ENCODE results near the gene FHAD1.
A peak's percentile ranks its signal among the peaks of the same experiment; 100 is the strongest.

FHAD1 gene

GRCh38 chr1:15246960-15247614 lies at the start of gene FHAD1:
TSS of gene FHAD1 (plus strand) at chr1:15247223. CDS start at chr1:15251785, 4,562 bp downstream.
- Mint-ChIP-seq H3K9me3 (peaks cover 3% of the 10 kb centered on the region), H3K27ac (no peak within 1 kb of the TSS), H3K36me3 (no peaks in the 10 kb centered on the region), H3K27me3 (peaks cover 23% of the 10 kb centered on the region), H3K4me3 (peak within 1 kb of the TSS; percentile 74), H3K4me1 (peaks cover 7% of the 10 kb centered on the region)
- ATAC-seq (ENCODE audit: low read depth) (peak; percentile 68), DNase-seq (ENCODE audit: low spot score in 2 of 2) (peak in 1 of 2 donors; percentile 14)

DNA sequence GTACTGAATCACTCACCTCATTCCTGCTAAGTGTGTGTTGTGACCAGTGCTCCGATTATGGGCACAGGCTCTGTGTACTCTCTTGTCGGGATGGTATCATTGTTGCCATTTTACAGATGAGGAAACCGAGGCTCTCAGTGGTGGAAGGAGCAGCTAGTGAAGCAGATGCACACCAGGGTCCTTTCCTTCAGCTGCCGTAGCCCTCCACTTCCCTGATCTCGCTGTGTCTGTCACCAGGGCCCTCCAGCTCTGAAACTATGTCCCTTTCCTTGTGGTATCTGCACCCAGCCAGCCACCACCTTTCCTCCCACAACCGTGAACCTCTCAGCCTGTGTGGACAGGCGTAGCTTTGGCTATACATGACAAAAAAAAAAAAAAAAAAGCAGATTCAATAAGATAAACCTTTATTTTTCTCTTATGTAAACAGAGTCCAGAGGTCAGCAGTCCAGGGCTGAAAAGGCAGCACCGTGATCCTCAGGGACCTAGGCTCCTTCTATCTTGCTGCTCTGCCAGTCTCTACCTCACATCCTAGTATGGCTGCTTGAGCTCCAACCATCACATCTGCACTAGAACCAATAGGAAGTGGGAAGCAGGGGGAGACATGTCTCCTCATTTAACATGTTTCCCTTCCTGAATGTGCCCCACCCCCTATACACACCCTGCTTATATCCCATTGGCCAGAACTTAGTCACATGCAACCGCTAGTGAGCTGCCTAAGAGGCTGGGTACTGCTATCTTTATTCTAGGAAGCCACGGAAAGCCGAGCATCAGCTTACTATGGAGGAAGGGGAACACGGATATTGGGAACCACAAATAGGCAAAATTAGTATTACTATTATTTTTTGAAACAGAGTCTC lies 49.2 kb upstream of the FHAD1 start:
- no peak for ATAC-seq (ENCODE audit: low read depth)
- H3K27me3 Mint-ChIP-seq: peaks cover 16% of the 10 kb centered on the region
- DNase-seq (ENCODE audit: low spot score in 2 of 2): no peak
- no peak overlapping the region for H3K27ac Mint-ChIP-seq
- no peaks in the 10 kb centered on the region for H3K9me3 Mint-ChIP-seq
- H3K36me3 Mint-ChIP-seq: no peaks in the 10 kb centered on the region
- H3K4me1 Mint-ChIP-seq: no peaks in the 10 kb centered on the region
- no peak overlapping the region for H3K4me3 Mint-ChIP-seq

- ATAC-seq (ENCODE audit: low read depth) (no peak), DNase-seq (ENCODE audit: low spot score in 2 of 2) (no peak)
- H3K36me3 Mint-ChIP-seq: no peaks in the 10 kb centered on the region
- no peak overlapping the region for H3K27ac Mint-ChIP-seq
- no peaks in the 10 kb centered on the region for H3K4me1 Mint-ChIP-seq
- H3K9me3 Mint-ChIP-seq: no peaks in the 10 kb centered on the region
- H3K27me3 Mint-ChIP-seq: peaks cover 16% of the 10 kb centered on the region
- H3K4me3 Mint-ChIP-seq: no peak overlapping the region
Observed at GRCh38 chr1:15198684-15199083, 48.3 kb upstream of the FHAD1 start.

DNA sequence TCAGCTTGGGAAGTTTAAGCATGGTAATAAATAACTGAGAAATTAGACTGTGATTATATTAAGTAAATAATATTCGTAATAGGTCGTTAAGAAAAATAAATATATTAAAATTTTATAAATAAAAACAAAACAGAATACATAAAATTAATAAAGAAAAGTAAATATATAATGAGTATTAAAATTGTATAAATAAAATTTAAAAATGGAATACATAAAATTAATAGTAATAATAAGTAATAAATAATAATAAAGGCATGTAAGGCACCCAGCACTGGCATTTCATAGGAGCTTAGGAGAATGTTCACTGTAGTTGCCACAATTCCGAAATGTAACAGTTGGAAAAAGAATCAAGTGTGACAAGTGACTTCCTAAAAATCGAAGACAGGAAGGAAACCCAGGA lies 45.8 kb upstream of the FHAD1 start:
- no peak overlapping the region for H3K4me3 Mint-ChIP-seq
- H3K27ac Mint-ChIP-seq: no peak overlapping the region
- H3K27me3 Mint-ChIP-seq: peaks cover 10% of the 10 kb centered on the region
- no peak for ATAC-seq (ENCODE audit: low read depth)
- no peaks in the 10 kb centered on the region for H3K4me1 Mint-ChIP-seq
- H3K9me3 Mint-ChIP-seq: no peaks in the 10 kb centered on the region
- no peak for DNase-seq (ENCODE audit: low spot score in 2 of 2)
- no peaks in the 10 kb centered on the region for H3K36me3 Mint-ChIP-seq

GRCh38 chr1:15201849-15202551 lies 45.0 kb upstream of the FHAD1 start:
- Mint-ChIP-seq H3K9me3 (no peaks in the 10 kb centered on the region), H3K27ac (no peak overlapping the region), H3K4me1 (no peaks in the 10 kb centered on the region), H3K36me3 (no peaks in the 10 kb centered on the region), H3K27me3 (peaks cover 10% of the 10 kb centered on the region), H3K4me3 (no peak overlapping the region)
- ATAC-seq (ENCODE audit: low read depth) (no peak), DNase-seq (ENCODE audit: low spot score in 2 of 2) (no peak)

DNA sequence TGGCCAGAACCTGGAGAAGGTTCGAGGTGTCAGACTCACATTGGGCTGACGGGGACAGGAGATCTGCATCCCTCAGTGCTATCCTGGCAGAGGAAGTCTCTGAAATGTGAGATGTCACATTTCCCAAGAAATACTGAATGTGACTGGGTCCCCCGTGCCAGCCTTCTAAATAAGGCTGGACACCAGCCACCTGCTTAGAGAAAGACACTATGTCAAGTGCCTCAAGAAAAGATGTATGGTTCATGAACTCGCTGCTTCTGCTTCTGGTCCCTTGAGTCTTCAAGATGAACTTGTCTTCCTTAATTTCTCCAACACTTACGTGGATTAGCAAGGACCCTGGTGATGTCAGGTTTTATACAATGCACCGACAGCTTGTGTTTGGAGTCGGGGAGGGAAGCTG lies 42.1 kb upstream of the FHAD1 start:
- Mint-ChIP-seq H3K27me3 (peaks cover 18% of the 10 kb centered on the region), H3K9me3 (no peaks in the 10 kb centered on the region), H3K27ac (no peak overlapping the region), H3K4me3 (no peak overlapping the region), H3K36me3 (no peaks in the 10 kb centered on the region), H3K4me1 (no peaks in the 10 kb centered on the region)
- ATAC-seq (ENCODE audit: low read depth): no peak
- DNase-seq (ENCODE audit: low spot score in 2 of 2): no peak

DNA sequence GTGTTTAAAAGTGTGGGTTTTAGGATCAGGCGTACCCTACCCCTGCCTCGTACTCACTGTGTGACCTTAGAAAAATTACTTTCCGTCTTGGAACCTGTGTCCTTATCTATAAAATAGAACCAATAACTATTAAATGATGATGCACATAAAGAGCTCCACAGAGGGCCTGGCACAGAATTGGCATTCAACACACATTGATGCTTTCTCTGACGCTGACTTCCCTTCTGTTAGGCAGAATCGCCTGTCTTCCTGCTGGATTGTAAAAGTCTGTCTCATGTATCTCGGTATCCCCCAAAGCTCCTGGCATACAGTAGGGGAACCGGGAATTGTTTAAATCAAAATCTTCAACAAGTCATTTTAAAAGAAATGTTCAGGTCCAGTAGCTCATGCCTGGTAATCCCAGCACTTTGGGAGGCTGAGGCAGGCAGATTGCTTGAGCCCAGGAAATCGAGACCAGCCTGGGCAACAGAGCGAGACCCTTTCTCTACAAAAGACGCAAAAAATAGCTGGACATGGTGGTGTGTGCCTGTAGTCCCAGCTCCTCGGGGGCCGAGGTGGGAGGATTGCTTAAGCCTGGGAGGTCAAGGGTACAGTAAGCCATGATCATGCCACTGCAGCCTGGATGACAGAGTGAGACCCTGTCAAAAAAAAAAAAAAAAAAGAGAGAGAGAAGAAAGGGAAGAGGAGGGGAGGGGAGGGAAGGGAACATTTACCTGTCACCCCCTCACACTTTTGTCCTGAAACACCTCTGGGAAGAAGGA lies 41.3 kb upstream of the FHAD1 start:
- Mint-ChIP-seq H3K27me3 (peaks cover 20% of the 10 kb centered on the region), H3K36me3 (no peaks in the 10 kb centered on the region), H3K4me1 (no peaks in the 10 kb centered on the region), H3K9me3 (no peaks in the 10 kb centered on the region), H3K27ac (no peak overlapping the region), H3K4me3 (no peak overlapping the region)
- no peak for ATAC-seq (ENCODE audit: low read depth)
- no peak for DNase-seq (ENCODE audit: low spot score in 2 of 2)

- no peak overlapping the region for H3K27ac Mint-ChIP-seq
- H3K4me1 Mint-ChIP-seq: no peaks in the 10 kb centered on the region
- H3K4me3 Mint-ChIP-seq: no peak overlapping the region
- H3K36me3 Mint-ChIP-seq: no peaks in the 10 kb centered on the region
- H3K9me3 Mint-ChIP-seq: no peaks in the 10 kb centered on the region
- DNase-seq (ENCODE audit: low spot score in 2 of 2) (no peak), ATAC-seq (ENCODE audit: low read depth) (no peak)
- peaks cover 20% of the 10 kb centered on the region for H3K27me3 Mint-ChIP-seq
Observed at GRCh38 chr1:15206418-15207030, 40.5 kb upstream of the FHAD1 start.

DNA sequence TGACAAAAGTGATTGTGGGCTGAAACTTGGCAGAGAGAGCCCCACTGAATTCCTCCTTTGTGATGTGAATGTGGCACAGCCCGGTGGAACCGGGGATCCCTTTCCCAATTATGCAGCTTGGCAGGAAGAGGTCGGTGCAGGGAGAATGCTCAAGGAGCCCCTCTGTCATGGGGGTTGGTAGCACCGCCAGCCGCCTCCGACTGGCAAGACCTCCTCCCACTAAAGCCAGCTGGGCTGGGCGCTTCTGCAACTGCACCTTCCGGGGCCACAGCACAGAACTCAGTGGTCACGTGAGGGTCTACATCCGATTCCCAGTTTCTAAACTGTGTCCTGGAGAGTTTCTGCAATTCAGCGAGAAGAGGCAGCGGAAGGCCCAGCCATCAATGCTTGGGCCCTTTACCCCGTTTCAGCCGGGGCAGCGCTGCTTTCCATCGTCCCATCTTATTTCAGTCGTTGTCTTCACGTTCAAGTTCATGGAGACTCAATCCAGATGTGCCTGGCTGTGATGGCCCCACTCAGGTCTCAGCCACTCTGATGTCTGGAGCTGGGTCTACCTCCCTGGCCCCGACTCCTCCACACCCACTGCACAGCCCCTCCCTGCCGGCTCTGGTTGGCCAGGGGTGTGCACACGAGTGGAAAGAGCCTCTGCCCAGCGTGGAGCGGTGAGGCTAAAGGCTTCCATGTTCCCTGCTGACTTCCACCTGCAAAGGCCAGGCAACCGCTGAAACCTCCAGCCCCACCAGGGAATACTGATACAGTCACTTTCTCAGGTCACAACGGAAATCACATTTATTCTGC lies 39.8 kb upstream of the FHAD1 start:
- Mint-ChIP-seq H3K36me3 (no peaks in the 10 kb centered on the region), H3K4me1 (no peaks in the 10 kb centered on the region), H3K9me3 (no peaks in the 10 kb centered on the region), H3K27ac (no peak overlapping the region), H3K4me3 (no peak overlapping the region), H3K27me3 (peaks cover 20% of the 10 kb centered on the region)
- ATAC-seq (ENCODE audit: low read depth) (no peak), DNase-seq (ENCODE audit: low spot score in 2 of 2) (no peak)

DNA sequence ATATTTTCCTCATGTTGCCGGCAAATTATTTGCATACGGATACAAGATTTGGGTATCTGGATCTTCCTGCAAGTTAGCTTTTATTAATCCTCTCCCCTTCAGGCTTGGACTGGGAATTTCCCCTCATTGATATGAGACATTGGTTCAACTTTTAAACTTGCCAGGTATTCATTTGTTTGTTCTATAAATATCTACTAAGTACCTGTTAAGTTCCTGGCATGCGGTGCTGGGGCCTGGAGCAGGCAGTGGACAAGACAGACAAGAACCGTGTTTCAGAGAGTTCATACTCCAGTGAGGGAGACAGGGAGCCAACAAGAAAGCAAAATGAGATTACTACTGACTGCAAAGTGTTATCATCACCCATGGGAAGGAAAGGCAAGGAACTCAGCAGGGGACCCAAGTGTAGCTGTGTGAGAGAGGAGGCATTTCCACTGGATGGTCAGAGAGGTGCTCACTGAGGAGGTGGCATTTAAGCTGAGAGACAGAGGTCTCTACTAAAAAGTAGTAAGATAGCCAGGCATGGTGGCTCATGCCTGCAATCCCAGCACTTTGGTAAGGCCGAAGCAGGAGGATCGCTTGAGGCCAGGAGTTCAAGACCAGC lies 39.1 kb upstream of the FHAD1 start:
- H3K4me1 Mint-ChIP-seq: no peaks in the 10 kb centered on the region
- DNase-seq (ENCODE audit: low spot score in 2 of 2) (no peak), ATAC-seq (ENCODE audit: low read depth) (no peak)
- H3K27ac Mint-ChIP-seq: no peak overlapping the region
- H3K9me3 Mint-ChIP-seq: no peaks in the 10 kb centered on the region
- H3K27me3 Mint-ChIP-seq: peaks cover 23% of the 10 kb centered on the region
- no peaks in the 10 kb centered on the region for H3K36me3 Mint-ChIP-seq
- no peak overlapping the region for H3K4me3 Mint-ChIP-seq

- Mint-ChIP-seq H3K36me3 (no peaks in the 10 kb centered on the region), H3K4me3 (no peak overlapping the region), H3K27me3 (peaks cover 26% of the 10 kb centered on the region), H3K4me1 (no peaks in the 10 kb centered on the region), H3K9me3 (no peaks in the 10 kb centered on the region), H3K27ac (no peak overlapping the region)
- DNase-seq (ENCODE audit: low spot score in 2 of 2) (no peak), ATAC-seq (ENCODE audit: low read depth) (no peak)
Observed at GRCh38 chr1:15210651-15211375, 36.2 kb upstream of the FHAD1 start.

- no peaks in the 10 kb centered on the region for H3K9me3 Mint-ChIP-seq
- no peak overlapping the region for H3K27ac Mint-ChIP-seq
- H3K36me3 Mint-ChIP-seq: no peaks in the 10 kb centered on the region
- no peak overlapping the region for H3K4me3 Mint-ChIP-seq
- ATAC-seq (ENCODE audit: low read depth) (no peak), DNase-seq (ENCODE audit: low spot score in 2 of 2) (no peak)
- H3K27me3 Mint-ChIP-seq: peaks cover 26% of the 10 kb centered on the region
- H3K4me1 Mint-ChIP-seq: no peaks in the 10 kb centered on the region
Observed at GRCh38 chr1:15211424-15211823, 35.6 kb upstream of the FHAD1 start.

All from memory B cell (primary cell).